ENCODE data around the gene S100A10. TPM values are rescaled to one million over a fixed set of nuclear protein-coding genes. Genes with fewer than 3 reads are reported as not detected.
A peak's percentile ranks its signal among the peaks of the same experiment; 100 is the strongest.

The S100A10 gene
- total RNA-seq, 2 experiments from 2014 or later: 2.6 TPM; not detected in 1

- CTCF ChIA-PET (ENCODE audit: unreplicated experiment): interaction anchor here (0.6 to 1.0 kb wide), 2 partner anchors 11 to 67 kb away, joined by 3 to 4 read pairs; no protein-coding TSS in a partner anchor
- no peak overlapping the region for H3K4me2 ChIP-seq (ENCODE audit: low read length)
- H4K20me1 ChIP-seq (ENCODE audit: insufficient read depth, low read length): no peaks in the 10 kb centered on the region
- no peak overlapping the region for H2AFZ ChIP-seq (ENCODE audit: low read length)
- H3K27ac ChIP-seq (ENCODE audit: low read depth, low read length, poor library complexity, severe bottlenecking): no peak overlapping the region
- intact Hi-C loops (cut with micrococcal nuclease; ENCODE audit: unreplicated experiment): loop anchor here (1.0 to 10.0 kb wide), 3 partner anchors 63 to 251 kb away; no protein-coding TSS in a partner anchor
- no peaks in the 10 kb centered on the region for H3K79me2 ChIP-seq (ENCODE audit: insufficient read depth, low read depth, low read length)
- DNase-seq (ENCODE audit: low spot score): peak; percentile 64
- BruUV-seq (replicated peaks): no TSS peak
- TF ChIP-seq, protein P1, sequence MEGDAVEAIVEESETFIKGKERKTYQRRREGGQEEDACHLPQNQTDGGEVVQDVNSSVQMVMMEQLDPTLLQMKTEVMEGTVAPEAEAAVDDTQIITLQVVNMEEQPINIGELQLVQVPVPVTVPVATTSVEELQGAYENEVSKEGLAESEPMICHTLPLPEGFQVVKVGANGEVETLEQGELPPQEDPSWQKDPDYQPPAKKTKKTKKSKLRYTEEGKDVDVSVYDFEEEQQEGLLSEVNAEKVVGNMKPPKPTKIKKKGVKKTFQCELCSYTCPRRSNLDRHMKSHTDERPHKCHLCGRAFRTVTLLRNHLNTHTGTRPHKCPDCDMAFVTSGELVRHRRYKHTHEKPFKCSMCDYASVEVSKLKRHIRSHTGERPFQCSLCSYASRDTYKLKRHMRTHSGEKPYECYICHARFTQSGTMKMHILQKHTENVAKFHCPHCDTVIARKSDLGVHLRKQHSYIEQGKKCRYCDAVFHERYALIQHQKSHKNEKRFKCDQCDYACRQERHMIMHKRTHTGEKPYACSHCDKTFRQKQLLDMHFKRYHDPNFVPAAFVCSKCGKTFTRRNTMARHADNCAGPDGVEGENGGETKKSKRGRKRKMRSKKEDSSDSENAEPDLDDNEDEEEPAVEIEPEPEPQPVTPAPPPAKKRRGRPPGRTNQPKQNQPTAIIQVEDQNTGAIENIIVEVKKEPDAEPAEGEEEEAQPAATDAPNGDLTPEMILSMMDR (conservative IDR thresholded peaks at IDR 0.05; ENCODE audit: low read length): peak; percentile 90
- no peak for TF ChIP-seq EZH2phosphoT487 (IDR thresholded peaks at IDR 0.05; ENCODE audit: borderline replicate concordance, low read depth, low read length)
- POLR2A ChIA-PET: interaction anchor here (1.2 kb wide), 1 partner anchor 43 kb away, joined by 3 read pairs; no protein-coding TSS in a partner anchor
- H3K4me3 ChIP-seq (ENCODE audit: low read depth, low read length, poor library complexity, severe bottlenecking): no peak overlapping the region
- H3K9me3 ChIP-seq (ENCODE audit: low read length): no peaks in the 10 kb centered on the region
- H3K4me1 ChIP-seq (ENCODE audit: insufficient read depth, low read length, poor library complexity, severe bottlenecking): peaks cover 6% of the 10 kb centered on the region
- no peaks in the 10 kb centered on the region for H3K9me2 ChIP-seq (ENCODE audit: insufficient read depth, low read length)
- H3K36me3 ChIP-seq (ENCODE audit: insufficient read depth, low read length): no peaks in the 10 kb centered on the region
Measured at GRCh38 chr1:151934048-151934493, 59.6 kb downstream of the S100A10 start.

Other genes with a start within 250 kb of the S100A10 start
- gene MRPL9, start 230.4 kb downstream of the S100A10 start, total RNA-seq (2014; rRNA removed; shearing (Covaris generic)): 98.6 and 101 TPM in 2 replicates
- 99.3 and 107 TPM in 2 replicates for gene MRPL9, start 230.4 kb downstream of the S100A10 start, total RNA-seq (2022)
- gene TDRKH, start 203.4 kb downstream of the S100A10 start, total RNA-seq (2014; rRNA removed; shearing (Covaris generic)): 7.2 and 10.2 TPM in 2 replicates
- gene TDRKH, start 203.4 kb downstream of the S100A10 start, total RNA-seq (2022): 21.1 and 22.8 TPM in 2 replicates
- not detected in 2 replicates for gene LINGO4, start 188.4 kb downstream of the S100A10 start, total RNA-seq (2014; rRNA removed; shearing (Covaris generic))
- not detected in 2 replicates for gene LINGO4, start 188.4 kb downstream of the S100A10 start, total RNA-seq (2022)
- not detected in 2 replicates for gene RORC, start 162.1 kb downstream of the S100A10 start, total RNA-seq (2014; rRNA removed; shearing (Covaris generic))
- gene RORC, start 162.1 kb downstream of the S100A10 start, total RNA-seq (2022): not detected in 2 replicates
- gene C2CD4D, start 154.0 kb downstream of the S100A10 start, total RNA-seq (2014; rRNA removed; shearing (Covaris generic)): not detected in 2 replicates
- gene C2CD4D, start 154.0 kb downstream of the S100A10 start, total RNA-seq (2022): not detected in 2 replicates
- not detected in 2 replicates for gene THEM5, start 140.1 kb downstream of the S100A10 start, total RNA-seq (2014; rRNA removed; shearing (Covaris generic))
- gene THEM5, start 140.1 kb downstream of the S100A10 start, total RNA-seq (2022): not detected in 2 replicates
- gene THEM4, start 84.3 kb downstream of the S100A10 start, total RNA-seq (2014; rRNA removed; shearing (Covaris generic)): 7.2 TPM in 2 replicates
- gene THEM4, start 84.3 kb downstream of the S100A10 start, total RNA-seq (2022): 21.5 and 23.3 TPM in 2 replicates
- not detected in 2 replicates for gene S100A11, start 43.1 kb upstream of the S100A10 start, total RNA-seq (2014; rRNA removed; shearing (Covaris generic))
- gene S100A11, start 43.1 kb upstream of the S100A10 start, total RNA-seq (2022): 24.3 and 27.1 TPM in 2 replicates
- gene TCHHL1, start 95.2 kb upstream of the S100A10 start, total RNA-seq (2014; rRNA removed; shearing (Covaris generic)): not detected in 2 replicates
- gene TCHHL1, start 95.2 kb upstream of the S100A10 start, total RNA-seq (2022): not detected in 2 replicates
- gene TCHH, start 121.6 kb upstream of the S100A10 start, total RNA-seq (2014; rRNA removed; shearing (Covaris generic)): not detected in 2 replicates
- gene TCHH, start 121.6 kb upstream of the S100A10 start, total RNA-seq (2022): not detected in 2 replicates
- gene RPTN, start 165.4 kb upstream of the S100A10 start, total RNA-seq (2014; rRNA removed; shearing (Covaris generic)): not detected in 2 replicates
- not detected in 2 replicates for gene RPTN, start 165.4 kb upstream of the S100A10 start, total RNA-seq (2022)
- not detected in 2 replicates for gene HRNR, start 230.3 kb upstream of the S100A10 start, total RNA-seq (2014; rRNA removed; shearing (Covaris generic))
- not detected in 2 replicates for gene HRNR, start 230.3 kb upstream of the S100A10 start, total RNA-seq (2022)

Measured in OCI-LY7 (cell line).